Middle frontal gyrus (tissue), 1 donor: ENCODE measurements around the gene UBFD1.
"Not testable (repeated sequence)": the region's sequence is repeated elsewhere in the genome, so short reads cannot be mapped to it uniquely, and the experiment has no call there.

Experiments
- DNase-seq: peaks from one replicate; pipeline ENCODE4 v3.0.0-alpha.2; 2015; ENCODE audit warnings: low spot score; ENCODE audit errors: extremely low spot score

The UBFD1 gene

GRCh38 chr16:23597003-23597756 is 39.7 kb downstream of the UBFD1 start:
- no peak for DNase-seq

GRCh38 chr16:23607726-23608125 is 50.2 kb downstream of the UBFD1 start:
- DNase-seq = no peak

- no peak for DNase-seq
Observed at GRCh38 chr16:23608194-23608593, 50.7 kb downstream of the UBFD1 start.

- DNase-seq = no peak
Observed at GRCh38 chr16:23609929-23610328, 52.4 kb downstream of the UBFD1 start.

GRCh38 chr16:23610905-23611304 is 53.4 kb downstream of the UBFD1 start:
- DNase-seq = not testable (repeated sequence)

GRCh38 chr16:23611936-23612335 is 54.4 kb downstream of the UBFD1 start:
- DNase-seq = no peak

- DNase-seq = no peak
Observed at GRCh38 chr16:23615805-23616204, 58.3 kb downstream of the UBFD1 start.
